ENCODE data around the gene FBXL20. TPM values are rescaled to one million over a fixed set of nuclear protein-coding genes. Genes with fewer than 3 reads are reported as not detected.

The FBXL20 gene
- total and polyA plus RNA-seq, 9 of the 15 experiments (the other 6 are each of a cell fraction or from before 2014, with no cell fraction given) = 1.8 to 15.1 (median 5.6) TPM

GRCh38 chr17:39450847-39451581, 49.6 kb upstream of the FBXL20 start, which contains the start of gene MED1 (continued):
- TF ChIP-seq MGA (IDR thresholded peaks at IDR 0.05) (peak; percentile 75; the same call in 1 of the 2 replicates), HDAC3 (IDR thresholded peaks at IDR 0.05; ENCODE audit: borderline replicate concordance, partially characterized antibody) (peak; percentile 50), GATAD2A (IDR thresholded peaks at IDR 0.05) (no peak), CBX2 (IDR thresholded peaks at IDR 0.05; ENCODE audit: insufficient read depth, low read length, poor library complexity, severe bottlenecking) (no peak), ELF1 (tag; IDR thresholded peaks at IDR 0.05) (peak; percentile 47; the same call in 1 of the 2 replicates), POLR2AphosphoS5 (IDR thresholded peaks at IDR 0.05; ENCODE audit: control insufficient read depth, insufficient read depth, low read depth, low read length) (peak; percentile 94), AFF4 (CRISPR knock-in tag; IDR thresholded peaks at IDR 0.05) (peak; percentile 7; the same call in 1 of the 2 replicates), NRF1 (conservative IDR thresholded peaks at IDR 0.05 in 1 of 2, IDR thresholded peaks at IDR 0.05 in 1 of 2) (peak; percentile 82 to 84), USF1 (CRISPR knock-in tag; IDR thresholded peaks at IDR 0.05) (no peak), EP400 (IDR thresholded peaks at IDR 0.05) (peak; percentile 81)
